DOHH2 (cell line): ENCODE measurements around the gene ZFAND3.

Source experiments
- CTCF ChIP-seq: fragments of 200-600 bp; sonication (generic); IDR thresholded peaks from one replicate; pipeline ENCODE4 v1.5.1; 2014; ENCODE audit warnings: antibody characterized with exemption, mild to moderate bottlenecking, low read depth, low read length; ENCODE audit not compliant: poor library complexity, severe bottlenecking
- EZH2phosphoT487 ChIP-seq: fragments of 200-600 bp; sonication (generic); IDR thresholded peaks from 2 replicates; pipeline ENCODE4 v1.6.1; 2017; ENCODE audit warnings: borderline replicate concordance, mild to moderate bottlenecking, antibody characterized with exemption, low read length, moderate library complexity, mixed read lengths

GRCh38 chr6:38062066-38062465, 242.5 kb downstream of the ZFAND3 start:
- TF ChIP-seq CTCF (no peak), EZH2phosphoT487 (no peak)
